A549 treated with RU486 at 1 μM for 4 hours (cell line): Measurements from ENCODE around the gene LRRC47. TPM values are rescaled to one million over a fixed set of nuclear protein-coding genes. Genes with fewer than 3 reads are reported as not detected.

Experiments used
- total RNA-seq: library from RNA; stranded (reverse); fragments of 200-300 nt; extraction: Qiagen RNA extraction; gene quantifications from 5 replicates; pipeline ENCODE4 v1.2.3, GENCODE V29; 2022; ENCODE audit warnings: low read depth

The LRRC47 gene
- total RNA-seq, result 32.1 to 38.0 TPM (median 34.4 TPM) in 5 replicates

DNA sequence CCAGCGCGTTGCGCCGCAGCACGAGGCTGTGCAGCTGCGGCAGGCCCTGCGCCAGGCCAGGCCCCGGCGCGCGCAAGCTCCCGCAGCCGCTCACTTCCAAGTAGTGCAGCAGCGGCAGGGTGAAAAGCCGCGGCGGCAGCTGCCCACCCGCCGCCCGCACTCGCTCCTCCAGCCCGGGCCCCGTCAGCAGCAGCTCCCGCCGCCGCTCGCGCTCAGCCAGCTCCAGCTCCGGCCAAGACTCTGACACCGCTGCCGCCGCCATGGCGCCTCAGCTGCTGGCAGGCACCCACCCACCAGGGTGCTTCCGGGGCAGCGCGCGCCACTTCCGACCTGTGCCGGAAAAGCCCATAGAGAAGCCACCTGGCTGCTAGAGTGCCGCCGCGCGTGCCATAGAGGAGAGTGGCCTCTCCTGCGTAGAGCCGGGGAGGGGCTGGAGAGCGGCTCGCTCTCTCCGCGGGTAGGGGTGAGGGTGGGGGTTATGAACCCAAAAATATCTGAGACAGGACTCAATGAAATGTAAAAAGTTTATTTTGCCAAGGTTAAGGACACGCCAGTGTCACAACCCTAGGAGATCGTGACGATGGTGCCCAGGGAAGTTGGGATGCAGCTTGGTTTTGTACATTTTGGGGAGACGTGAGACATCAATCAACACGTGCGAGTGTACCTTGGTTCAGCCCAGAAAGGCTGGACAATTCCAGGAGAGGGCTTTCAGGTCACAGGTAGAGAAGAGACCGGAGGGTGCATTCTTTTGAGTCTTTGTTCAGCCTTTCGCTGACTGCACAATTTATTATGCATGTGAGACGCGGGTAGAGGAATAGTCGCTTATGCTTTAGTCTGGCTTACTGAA is at the start of gene LRRC47:
Gene LRRC47, minus strand, starts transcription at position 284 of the 847 bp plus-strand sequence. Its CDS starts 22 bp downstream, at position 262.

DNA sequence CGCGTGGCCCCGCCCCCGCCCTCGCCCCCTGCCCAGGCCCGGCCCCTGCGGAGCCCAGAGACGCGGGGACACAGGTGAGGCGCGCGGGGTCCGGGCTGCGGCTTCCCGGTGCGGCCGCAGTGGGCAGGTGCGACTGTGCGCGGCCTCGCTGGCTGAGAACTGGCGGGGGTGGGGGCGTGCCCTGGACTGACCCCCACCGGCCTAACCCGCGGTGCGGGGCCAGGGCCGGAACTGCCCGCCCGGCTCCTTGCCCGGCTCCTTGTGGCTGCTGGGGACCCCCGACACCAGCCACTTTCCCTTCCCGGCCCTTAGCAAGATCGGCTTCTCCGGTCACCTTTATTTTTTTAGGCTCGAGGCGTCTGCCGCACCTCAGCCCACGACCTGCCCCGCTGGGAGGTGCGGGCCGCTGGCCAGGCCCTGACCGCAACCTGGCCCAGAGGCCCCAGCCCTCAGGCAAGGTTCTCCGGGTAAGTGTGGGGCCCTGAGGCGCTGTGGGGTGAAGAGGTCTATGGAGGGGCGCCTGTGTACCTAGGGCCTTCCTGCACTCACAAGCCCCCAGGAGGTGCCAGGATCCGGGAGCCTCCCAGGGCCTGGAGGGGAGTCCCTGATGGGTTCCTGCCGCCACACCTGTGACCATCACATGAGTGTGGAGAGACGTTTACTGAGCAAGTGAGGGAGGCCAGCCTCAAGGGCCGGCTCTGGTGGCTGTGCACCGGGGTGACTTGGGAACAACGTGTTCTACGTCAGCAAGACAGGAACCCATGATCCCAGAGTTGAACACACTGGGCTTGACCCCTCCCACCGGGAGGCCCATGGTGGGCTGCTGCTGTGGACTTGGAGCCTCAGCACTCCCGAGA is 23.4 kb downstream of the LRRC47 start, which contains the start of gene SMIM1:
Gene SMIM1, plus strand, starts transcription at position 35 of the 857 bp plus-strand sequence. CDS start 2,625 bp downstream, outside the sequence.

DNA sequence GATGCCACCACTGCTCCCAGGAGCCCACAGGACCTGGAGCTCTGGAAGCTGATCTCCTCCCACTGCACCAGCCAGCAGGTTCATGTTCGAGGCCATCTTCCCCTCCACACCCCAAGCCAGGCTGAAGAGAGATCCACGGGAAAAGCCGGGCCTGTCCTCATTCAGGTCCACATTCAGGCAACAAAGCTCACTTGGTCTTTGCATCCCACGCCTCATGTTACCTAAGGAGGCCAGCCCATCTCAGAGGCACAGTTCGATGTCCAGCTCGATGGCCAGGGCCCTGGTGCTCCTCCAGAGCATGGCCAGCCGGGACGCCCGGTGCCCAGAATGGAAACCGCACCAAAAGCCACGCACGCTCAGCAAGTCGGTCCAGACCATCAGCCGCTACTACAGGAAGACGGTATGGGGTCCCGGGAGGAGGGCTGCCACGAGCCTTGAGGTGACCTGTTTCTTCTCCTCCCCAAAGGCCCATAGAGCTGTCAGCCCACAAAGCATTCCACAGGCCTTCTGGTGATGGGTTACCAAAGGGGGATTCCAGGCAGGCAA is 43.8 kb downstream of the LRRC47 start, which contains the start of gene CCDC27:
Gene CCDC27, plus strand, starts transcription at position 51 of the 546 bp plus-strand sequence. Its CDS starts 32 bp downstream, at position 83.

Other genes starting within 250 kb of the LRRC47 start
- 5.0 to 13.2 TPM (median 9.8 TPM) in 5 replicates for gene MEGF6, start 185.0 kb downstream of the LRRC47 start, total RNA-seq
- 22.5 to 26.7 TPM (median 25.9 TPM) in 5 replicates for gene TPRG1L, start 171.5 kb downstream of the LRRC47 start, total RNA-seq
- 14.2 to 20.9 TPM (median 18.6 TPM) in 5 replicates for gene WRAP73, start 146.4 kb downstream of the LRRC47 start, total RNA-seq
- 0.33 to 0.64 TPM (median 0.47 TPM) in 5 replicates for gene TP73, start 144.0 kb downstream of the LRRC47 start, total RNA-seq
- gene CCDC27, start 44.0 kb downstream of the LRRC47 start, total RNA-seq, result not detected in 5 replicates
- gene SMIM1, start 23.7 kb downstream of the LRRC47 start, total RNA-seq, result 1.1 to 2.1 TPM (median 1.4 TPM) in 4 of 5 replicates, not detected in the other
- 13.7 to 21.0 TPM (median 16.8 TPM) in 5 replicates for gene CEP104, start 60.7 kb upstream of the LRRC47 start, total RNA-seq
- gene DFFB, start 61.0 kb upstream of the LRRC47 start, total RNA-seq, result 2.9 to 4.1 TPM (median 3.9 TPM) in 5 replicates
- gene C1orf174, start 103.8 kb upstream of the LRRC47 start, total RNA-seq, result 20.4 to 24.7 TPM (median 24.0 TPM) in 5 replicates